ENCODE measurements around the gene SEC24C. TPM values are rescaled to one million over a fixed set of nuclear protein-coding genes. Genes with fewer than 3 reads are reported as not detected.
"Not testable (repeated sequence)": the region's sequence is repeated elsewhere in the genome, so short reads cannot be mapped to it uniquely, and the experiment has no call there.

SEC24C gene
- total RNA-seq, 1 donor from 2014 or later, result 42.2 TPM

- Histone ChIP-seq H3K27me3 (ENCODE audit: low read depth) (no peaks in the 10 kb centered on the region), H3K27ac (replicated peaks) (no peak overlapping the region), H3K9me3 (replicated peaks) (no peaks in the 10 kb centered on the region), H3K4me3 (no peak overlapping the region), H3K36me3 (peaks cover 52% of the 10 kb centered on the region), H3K4me1 (peaks cover 45% of the 10 kb centered on the region)
- TF ChIP-seq CTCF (IDR thresholded peaks at IDR 0.05; ENCODE audit: borderline replicate concordance), result no peak
- intact Hi-C loops (cut with micrococcal nuclease), result no loop called here
- no peak for DNase-seq
Observed at GRCh38 chr10:73788864-73789658, 44.9 kb downstream of the SEC24C start.

GRCh38 chr10:73789659-73790055 lies 45.5 kb downstream of the SEC24C start:
- intact Hi-C loops (cut with micrococcal nuclease), result no loop called here
- Histone ChIP-seq H3K4me3 (no peak overlapping the region), H3K36me3 (peaks cover 58% of the 10 kb centered on the region)

GRCh38 chr10:73790886-73791625 lies 46.9 kb downstream of the SEC24C start:
- Histone ChIP-seq H3K4me1 (peaks cover 29% of the 10 kb centered on the region), H3K27ac (replicated peaks) (no peak overlapping the region), H3K9me3 (replicated peaks) (no peaks in the 10 kb centered on the region), H3K4me3 (no peak overlapping the region), H3K36me3 (peaks cover 72% of the 10 kb centered on the region), H3K27me3 (ENCODE audit: low read depth) (no peaks in the 10 kb centered on the region)
- TF ChIP-seq CTCF (IDR thresholded peaks at IDR 0.05; ENCODE audit: borderline replicate concordance), result no peak
- DNase-seq, result no peak
- intact Hi-C loops (cut with micrococcal nuclease), result no loop called here

More at GRCh38 chr10:73789659-73790055, 45.5 kb downstream of the SEC24C start:
- Histone ChIP-seq H3K9me3 (replicated peaks) (no peaks in the 10 kb centered on the region), H3K27me3 (ENCODE audit: low read depth) (no peaks in the 10 kb centered on the region), H3K4me1 (peaks cover 39% of the 10 kb centered on the region), H3K27ac (replicated peaks) (no peak overlapping the region)
- DNase-seq, result no peak
- TF ChIP-seq CTCF (IDR thresholded peaks at IDR 0.05; ENCODE audit: borderline replicate concordance), result no peak

- Histone ChIP-seq H3K27me3 (ENCODE audit: low read depth) (no peaks in the 10 kb centered on the region), H3K4me3 (no peak overlapping the region), H3K9me3 (replicated peaks) (no peaks in the 10 kb centered on the region), H3K27ac (replicated peaks) (no peak overlapping the region), H3K36me3 (peaks cover 80% of the 10 kb centered on the region), H3K4me1 (peaks cover 20% of the 10 kb centered on the region)
- DNase-seq, result no peak
- TF ChIP-seq CTCF (IDR thresholded peaks at IDR 0.05; ENCODE audit: borderline replicate concordance), result no peak
- intact Hi-C loops (cut with micrococcal nuclease), result no loop called here
Observed at GRCh38 chr10:73791871-73792400, 47.8 kb downstream of the SEC24C start.

- TF ChIP-seq CTCF (IDR thresholded peaks at IDR 0.05; ENCODE audit: borderline replicate concordance), result no peak
- no peaks in the 10 kb centered on the region for H3K9me3 ChIP-seq (replicated peaks)
- intact Hi-C loops (cut with micrococcal nuclease), result no loop called here
- H3K4me1 ChIP-seq, result peaks cover 5% of the 10 kb centered on the region
- no peak overlapping the region for H3K27ac ChIP-seq (replicated peaks)
- no peaks in the 10 kb centered on the region for H3K27me3 ChIP-seq (ENCODE audit: low read depth)
- H3K4me3 ChIP-seq, result no peak overlapping the region
- DNase-seq, result no peak
- H3K36me3 ChIP-seq, result peaks cover 96% of the 10 kb centered on the region
Observed at GRCh38 chr10:73793456-73793855, 49.3 kb downstream of the SEC24C start.

GRCh38 chr10:73795491-73795890 lies 51.3 kb downstream of the SEC24C start:
- not testable (repeated sequence) for H3K4me1 ChIP-seq

GRCh38 chr10:73796035-73796434 lies 51.9 kb downstream of the SEC24C start:
- H3K4me3 ChIP-seq; intact Hi-C loops (cut with micrococcal nuclease); H3K27me3 ChIP-seq (ENCODE audit: low read depth); H3K4me1 ChIP-seq; H3K9me3 ChIP-seq (replicated peaks); DNase-seq; H3K27ac ChIP-seq (replicated peaks): not testable (repeated sequence)
- H3K36me3 ChIP-seq, result peaks cover 100% of the 10 kb centered on the region

More at GRCh38 chr10:73795491-73795890, 51.3 kb downstream of the SEC24C start:
- DNase-seq; H3K27ac ChIP-seq (replicated peaks); H3K9me3 ChIP-seq (replicated peaks); H3K4me3 ChIP-seq; intact Hi-C loops (cut with micrococcal nuclease); H3K27me3 ChIP-seq (ENCODE audit: low read depth): not testable (repeated sequence)
- H3K36me3 ChIP-seq, result peaks cover 100% of the 10 kb centered on the region

Data from left ventricle myocardium inferior (tissue), 1 donor.